Endodermal cell (in vitro differentiated cells): ENCODE measurements around the gene NLRP1. TPM values are rescaled to one million over a fixed set of nuclear protein-coding genes. Genes with fewer than 3 reads are reported as not detected.

Experiments
- DNase-seq: peaks from one replicate; pipeline ENCODE4 v3.0.0-alpha.2; 2017
- H3K27ac ChIP-seq: 2 replicates; pipeline ENCODE4 v1.5.1; 2013; ENCODE audit warnings: mild to moderate bottlenecking, low read depth, low read length, moderate library complexity
- H3K27me3 ChIP-seq: 2 replicates; pipeline ENCODE4 v1.6.1; 2013; ENCODE audit warnings: mild to moderate bottlenecking, low read length, moderate library complexity; ENCODE audit not compliant: insufficient read depth, control insufficient read depth, poor library complexity, severe bottlenecking
- H3K36me3 ChIP-seq: 2 replicates; pipeline ENCODE4 v1.7.0; 2013; ENCODE audit warnings: mild to moderate bottlenecking, low read length, moderate library complexity; ENCODE audit not compliant: control insufficient read depth, insufficient read depth
- H3K4me1 ChIP-seq: one replicate; pipeline ENCODE4 v1.7.0; 2013; ENCODE audit warnings: low read length; ENCODE audit not compliant: control insufficient read depth, insufficient read depth
- H3K4me3 ChIP-seq: 2 replicates; pipeline ENCODE4 v1.5.1; 2013; ENCODE audit warnings: mild to moderate bottlenecking, low read length, moderate library complexity
- H3K9ac ChIP-seq: 2 replicates; pipeline ENCODE4 v1.6.1; 2013; ENCODE audit warnings: mild to moderate bottlenecking, low read length, moderate library complexity; ENCODE audit not compliant: poor library complexity, severe bottlenecking; ENCODE audit errors: extremely low read depth
- H3K9me3 ChIP-seq: 2 replicates; pipeline ENCODE4 v1.6.1; 2013; ENCODE audit warnings: mild to moderate bottlenecking, low read length, moderate library complexity; ENCODE audit not compliant: control insufficient read depth
- H3K27ac Mint-ChIP-seq: 2 replicates; pipeline ENCODE4 v1.8.0; 2020; ENCODE audit warnings: mixed read lengths
- H3K27me3 Mint-ChIP-seq: 2 replicates; pipeline ENCODE4 v1.8.0; 2021; ENCODE audit warnings: mild to moderate bottlenecking, mixed read lengths; ENCODE audit not compliant: insufficient read depth
- H3K36me3 Mint-ChIP-seq: 2 replicates; pipeline ENCODE4 v1.8.0; 2020; ENCODE audit warnings: low read depth, mixed read lengths
- H3K4me1 Mint-ChIP-seq: 2 replicates; pipeline ENCODE4 v1.8.0; 2020; ENCODE audit warnings: mixed read lengths
- H3K4me3 Mint-ChIP-seq: 2 replicates; pipeline ENCODE4 v1.8.0; 2020; ENCODE audit warnings: mild to moderate bottlenecking, moderate library complexity, mixed read lengths
- H3K9me3 Mint-ChIP-seq: 2 replicates; pipeline ENCODE4 v1.8.0; 2020; ENCODE audit warnings: mild to moderate bottlenecking, mixed read lengths
- WGBS, 2 experiments: methylation state at CpG; one replicate each; pipeline versions ENCODE4 v1.1.5 to v1.1.7; 2013; ENCODE audit warnings: missing lambda C conversion rate in 2 of 2, mixed read lengths in 1 of 2; ENCODE audit not compliant: insufficient coverage in 1 of 2, insufficient read length in 1 of 2; 5-methylcytosine and 5-hydroxymethylcytosine counted together
- total RNA-seq, 2 donors: library from RNA; stranded (reverse); fragmentation: NEBNext Ultra II Directional in 1 of 2; extraction: Animal tissue kit (Norgen Biotek cat#: 25700) in 1 of 2; gene quantifications; 2 replicates in 1 of 2; 3 replicates in 1 of 2; pipeline ENCODE4 v1.2.1, GENCODE V29; 2021
- TF ChIP-seq, protein P1 (sequence below): fragments of 200-600 bp; sonication (generic); conservative IDR thresholded peaks from 2 replicates; pipeline ENCODE4 v1.5.0; 2021; ENCODE audit warnings: antibody characterized with exemption, mild to moderate bottlenecking

Gene NLRP1
- total RNA-seq, 2 donors from 2014 or later = 3.6 to 5.4 TPM

DNA sequence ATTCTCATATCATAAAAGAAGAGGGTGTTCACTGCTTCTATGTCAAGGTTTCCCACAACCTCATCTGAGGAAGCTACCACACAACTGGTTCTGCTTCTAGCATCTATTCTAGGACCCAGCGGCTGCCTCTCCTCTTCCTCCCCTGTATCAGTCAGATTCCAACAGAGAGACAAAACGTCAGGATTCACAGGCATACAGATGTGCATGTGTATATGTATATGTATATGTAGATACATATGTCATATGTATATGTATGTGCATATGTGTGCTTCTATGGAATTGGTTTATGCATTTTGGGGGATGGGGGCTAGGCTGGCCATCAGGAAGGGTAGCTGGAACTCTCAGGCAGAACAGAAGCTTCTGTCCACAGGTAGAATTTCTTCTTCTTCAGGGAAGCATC lies 37.4 kb upstream of the NLRP1 start:
- no peak overlapping the region for H3K9ac ChIP-seq
- H3K9me3 Mint-ChIP-seq = no peaks in the 10 kb centered on the region
- H3K4me1 ChIP-seq = no peaks in the 10 kb centered on the region
- H3K27ac ChIP-seq = no peak overlapping the region
- no peaks in the 10 kb centered on the region for H3K4me1 Mint-ChIP-seq
- TF ChIP-seq, protein P1, sequence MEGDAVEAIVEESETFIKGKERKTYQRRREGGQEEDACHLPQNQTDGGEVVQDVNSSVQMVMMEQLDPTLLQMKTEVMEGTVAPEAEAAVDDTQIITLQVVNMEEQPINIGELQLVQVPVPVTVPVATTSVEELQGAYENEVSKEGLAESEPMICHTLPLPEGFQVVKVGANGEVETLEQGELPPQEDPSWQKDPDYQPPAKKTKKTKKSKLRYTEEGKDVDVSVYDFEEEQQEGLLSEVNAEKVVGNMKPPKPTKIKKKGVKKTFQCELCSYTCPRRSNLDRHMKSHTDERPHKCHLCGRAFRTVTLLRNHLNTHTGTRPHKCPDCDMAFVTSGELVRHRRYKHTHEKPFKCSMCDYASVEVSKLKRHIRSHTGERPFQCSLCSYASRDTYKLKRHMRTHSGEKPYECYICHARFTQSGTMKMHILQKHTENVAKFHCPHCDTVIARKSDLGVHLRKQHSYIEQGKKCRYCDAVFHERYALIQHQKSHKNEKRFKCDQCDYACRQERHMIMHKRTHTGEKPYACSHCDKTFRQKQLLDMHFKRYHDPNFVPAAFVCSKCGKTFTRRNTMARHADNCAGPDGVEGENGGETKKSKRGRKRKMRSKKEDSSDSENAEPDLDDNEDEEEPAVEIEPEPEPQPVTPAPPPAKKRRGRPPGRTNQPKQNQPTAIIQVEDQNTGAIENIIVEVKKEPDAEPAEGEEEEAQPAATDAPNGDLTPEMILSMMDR = no peak
- DNase-seq = no peak
- H3K27me3 ChIP-seq = peaks cover 22% of the 10 kb centered on the region
- H3K4me3 Mint-ChIP-seq = no peak overlapping the region
- H3K36me3 Mint-ChIP-seq = no peaks in the 10 kb centered on the region
- no peak overlapping the region for H3K4me3 ChIP-seq
- no peaks in the 10 kb centered on the region for H3K9me3 ChIP-seq
- WGBS, 2 experiments = 59 to 100% methylated on average over 1 to 2 of the region's 2 CpGs
- no peaks in the 10 kb centered on the region for H3K36me3 ChIP-seq
- no peak overlapping the region for H3K27ac Mint-ChIP-seq
- H3K27me3 Mint-ChIP-seq = peaks cover 11% of the 10 kb centered on the region

DNA sequence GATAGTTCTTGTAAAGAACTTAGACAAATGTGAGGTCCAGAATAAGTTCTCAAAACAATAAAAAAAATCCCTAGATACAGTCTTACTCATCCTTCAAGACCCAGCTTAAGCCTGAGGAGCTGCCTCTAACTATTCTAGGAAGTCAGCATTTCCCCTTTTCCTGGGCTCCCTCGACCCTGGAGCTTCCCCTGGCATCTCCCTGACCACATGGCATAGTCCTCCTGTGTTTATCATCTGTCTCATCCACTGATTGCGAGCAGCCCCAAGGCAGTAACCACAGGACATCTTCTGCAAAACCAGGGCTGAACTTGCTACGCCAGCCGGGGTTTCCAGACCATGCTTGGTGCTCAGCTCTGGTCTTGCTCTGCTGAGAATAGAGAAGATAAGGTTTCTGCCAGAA lies 36.7 kb upstream of the NLRP1 start:
- no peaks in the 10 kb centered on the region for H3K4me1 ChIP-seq
- Mint-ChIP-seq H3K4me3 (no peak overlapping the region), H3K27ac (no peak overlapping the region), H3K36me3 (no peaks in the 10 kb centered on the region), H3K4me1 (no peaks in the 10 kb centered on the region), H3K27me3 (peaks cover 12% of the 10 kb centered on the region), H3K9me3 (no peaks in the 10 kb centered on the region)
- 86% methylated on average over 4 of the region's 4 CpGs; no CpG with 5 or more reads in 1 of the 2 experiments for WGBS, 2 experiments
- H3K9ac ChIP-seq = no peak overlapping the region
- no peak overlapping the region for H3K4me3 ChIP-seq
- H3K36me3 ChIP-seq = no peaks in the 10 kb centered on the region
- H3K9me3 ChIP-seq = no peaks in the 10 kb centered on the region
- H3K27me3 ChIP-seq = peaks cover 22% of the 10 kb centered on the region
- no peak overlapping the region for H3K27ac ChIP-seq
- TF ChIP-seq, protein P1 = no peak
- no peak for DNase-seq

DNA sequence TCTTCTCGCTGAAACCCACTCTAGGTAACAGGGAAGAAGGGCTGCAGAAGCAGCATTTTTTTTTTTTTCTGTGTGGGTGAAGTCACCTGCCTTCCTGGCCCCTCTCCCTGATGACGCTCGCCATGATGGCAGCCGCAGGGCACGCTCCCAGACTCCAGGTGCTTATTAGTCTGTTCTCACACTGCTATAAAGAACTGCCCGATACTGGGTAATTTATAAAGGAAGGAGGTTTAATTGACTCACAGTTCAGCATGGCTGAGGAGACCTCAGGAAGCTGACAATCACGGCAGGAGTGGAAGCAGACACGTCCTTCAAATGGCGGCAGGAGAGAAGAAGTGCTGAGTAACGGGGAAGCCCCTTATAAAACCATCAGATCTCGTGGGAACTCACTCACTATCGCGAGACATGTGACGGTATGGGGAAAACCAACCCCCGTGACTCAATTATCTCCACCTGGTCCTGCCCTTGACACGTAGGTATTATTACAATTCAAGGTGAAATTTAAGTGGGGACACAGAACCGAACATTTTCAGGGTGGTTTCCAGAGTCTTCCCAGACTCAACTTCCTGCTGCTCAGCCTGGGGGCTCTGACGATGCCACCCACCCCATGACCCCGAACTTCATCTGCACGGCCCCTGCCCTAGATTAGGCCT lies 34.9 kb upstream of the NLRP1 start:
- whole genome bisulfite sequencing, 2 experiments = 92% methylated on average over 13 to 20 of the region's 20 CpGs
- Histone ChIP-seq H3K9me3 (no peaks in the 10 kb centered on the region), H3K27me3 (peaks cover 22% of the 10 kb centered on the region), H3K4me3 (no peak overlapping the region), H3K9ac (no peak overlapping the region), H3K27ac (no peak overlapping the region), H3K36me3 (no peaks in the 10 kb centered on the region), H3K4me1 (no peaks in the 10 kb centered on the region)
- peaks cover 16% of the 10 kb centered on the region for H3K27me3 Mint-ChIP-seq
- no peak overlapping the region for H3K4me3 Mint-ChIP-seq
- no peaks in the 10 kb centered on the region for H3K36me3 Mint-ChIP-seq
- no peaks in the 10 kb centered on the region for H3K4me1 Mint-ChIP-seq
- TF ChIP-seq, protein P1 = no peak
- no peak overlapping the region for H3K27ac Mint-ChIP-seq
- no peak for DNase-seq
- no peaks in the 10 kb centered on the region for H3K9me3 Mint-ChIP-seq
